ENCODE results near the gene FRS3. TPM values are rescaled to one million over a fixed set of nuclear protein-coding genes. Genes with fewer than 3 reads are reported as not detected.
A peak's percentile ranks its signal among the peaks of the same experiment; 100 is the strongest.

FRS3 gene
- total and polyA plus RNA-seq, 2 of the 13 experiments (the other 11 are each of a cell fraction or from before 2014, with no cell fraction given), result 3.0 to 7.4 TPM

GRCh38 chr6:41723530-41724227 is 56.0 kb downstream of the FRS3 start (continued):
- TF ChIP-seq ZNF326 (CRISPR knock-in tag; IDR thresholded peaks at IDR 0.05; ENCODE audit: borderline replicate concordance) (no peak), TEF (CRISPR knock-in tag; IDR thresholded peaks at IDR 0.05) (peak; percentile 55; the same call in 1 of the 2 replicates), ZNF256 (CRISPR knock-in tag; conservative IDR thresholded peaks at IDR 0.05) (no peak), MTERF4 (CRISPR knock-in tag; IDR thresholded peaks at IDR 0.05) (no peak), KLF16 (CRISPR knock-in tag; IDR thresholded peaks at IDR 0.05) (peak in 1 of 2 experiments; percentile 76; a peak in 2 of 4 replicates), ZBTB7A (CRISPR knock-in tag; IDR thresholded peaks at IDR 0.05) (peak; percentile 59), XRCC5 (optimal IDR thresholded peaks at IDR 0.05; ENCODE audit: low read length) (peak; percentile 81), ZBTB40 (IDR thresholded peaks at IDR 0.05) (no peak), ZBTB40 (CRISPR knock-in tag; IDR thresholded peaks at IDR 0.05) (no peak), ZNF704 (CRISPR knock-in tag; IDR thresholded peaks at IDR 0.05; ENCODE audit: borderline replicate concordance) (no peak)
